HUES48 (cell line): ENCODE data around the gene CROT.
A peak's percentile ranks its signal among the peaks of the same experiment; 100 is the strongest.

Experiments used
- H3K27ac ChIP-seq: one replicate; pipeline ENCODE4 v1.7.0; 2013; ENCODE audit warnings: low read depth, low read length, inconsistent platforms
- H3K27me3 ChIP-seq: 2 replicates; pipeline ENCODE4 v1.6.1; 2013; ENCODE audit warnings: mild to moderate bottlenecking, low read length; ENCODE audit not compliant: control insufficient read depth, insufficient read depth
- H3K36me3 ChIP-seq: 2 replicates; pipeline ENCODE4 v1.6.1; 2013; ENCODE audit warnings: low read length; ENCODE audit not compliant: control insufficient read depth, insufficient read depth
- H3K4me1 ChIP-seq: 2 replicates; pipeline ENCODE4 v1.6.1; 2013; ENCODE audit warnings: mild to moderate bottlenecking, low read length; ENCODE audit not compliant: control insufficient read depth, insufficient read depth
- H3K4me3 ChIP-seq: 2 replicates; pipeline ENCODE4 v1.5.1; 2013; ENCODE audit warnings: mild to moderate bottlenecking, low read depth, low read length
- H3K9ac ChIP-seq: 2 replicates; pipeline ENCODE4 v1.6.1; 2013; ENCODE audit warnings: mild to moderate bottlenecking, low read depth, low read length, moderate library complexity
- H3K9me3 ChIP-seq: 2 replicates; pipeline ENCODE4 v1.6.1; 2013; ENCODE audit warnings: low read length; ENCODE audit not compliant: control insufficient read depth, insufficient read depth

Gene CROT

DNA sequence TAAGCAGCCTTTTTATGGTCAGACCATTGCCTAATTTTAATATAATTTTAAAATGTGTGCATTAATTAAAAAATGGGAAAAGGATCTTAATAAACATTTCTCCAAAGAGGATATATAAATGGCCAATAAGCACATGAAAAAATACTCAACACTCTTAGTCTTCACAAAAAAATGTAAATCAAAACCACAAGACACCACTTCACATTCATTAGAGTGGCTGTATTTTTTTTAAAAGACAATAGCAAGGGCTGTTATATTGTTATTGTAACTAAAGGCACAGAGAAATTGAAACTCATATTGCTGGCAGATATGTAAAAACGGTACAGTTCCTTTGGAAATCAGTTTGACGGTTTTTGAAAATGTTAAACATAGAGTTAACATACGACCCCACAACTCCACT is 3.2 kb upstream of the CROT start:
- Histone ChIP-seq H3K36me3 (no peaks in the 10 kb centered on the region), H3K4me3 (peak overlapping the region; percentile 13; the same call in 1 of the 2 replicates), H3K9me3 (no peaks in the 10 kb centered on the region), H3K27ac (no peak overlapping the region), H3K27me3 (no peaks in the 10 kb centered on the region), H3K4me1 (peaks cover 30% of the 10 kb centered on the region), H3K9ac (no peak overlapping the region)

DNA sequence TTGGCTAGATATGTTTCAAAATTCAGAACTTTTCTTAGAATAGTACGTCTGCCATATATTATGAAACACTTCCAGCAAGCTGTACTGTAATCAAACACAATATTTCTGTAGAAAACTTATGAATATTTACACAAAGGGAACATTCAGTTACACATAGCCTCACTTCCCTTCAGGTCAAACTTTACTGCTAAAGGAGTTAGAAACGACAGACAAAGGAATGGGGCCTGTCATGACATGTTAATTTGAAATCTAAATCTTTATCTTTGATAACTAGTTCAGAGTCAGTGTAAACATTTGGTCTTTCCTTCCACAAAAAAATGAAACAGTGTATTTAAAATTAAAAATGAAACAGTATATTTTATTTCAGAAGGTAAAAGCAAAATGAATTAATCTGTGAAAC is 1.0 kb upstream of the CROT start:
- Histone ChIP-seq H3K36me3 (peaks cover 11% of the 10 kb centered on the region), H3K4me1 (peaks cover 30% of the 10 kb centered on the region), H3K9me3 (no peaks in the 10 kb centered on the region), H3K4me3 (peak overlapping the region; percentile 89), H3K9ac (no peak overlapping the region), H3K27me3 (no peaks in the 10 kb centered on the region), H3K27ac (no peak overlapping the region)

DNA sequence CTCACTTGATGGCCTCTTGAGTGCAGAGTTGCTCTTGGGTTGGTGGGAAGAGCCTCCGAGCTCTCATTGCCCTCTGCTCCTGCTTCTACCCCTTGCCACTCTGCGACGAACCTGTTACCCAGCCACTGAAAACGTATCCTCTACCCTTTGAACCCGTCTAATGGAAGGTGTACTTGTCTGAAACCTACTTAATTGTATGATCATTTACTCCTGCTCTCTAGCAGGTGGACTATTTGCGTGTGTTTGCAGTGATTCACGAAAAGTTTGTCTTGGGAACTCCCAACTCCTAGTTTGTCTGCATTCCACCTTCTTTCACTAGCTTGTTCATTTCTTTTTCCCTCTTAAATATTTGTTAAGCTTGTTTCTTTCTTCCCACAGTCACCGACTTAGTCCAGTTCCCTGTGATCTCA is 503 bp downstream of the CROT start:
- peaks cover 26% of the 10 kb centered on the region for H3K36me3 ChIP-seq
- no peaks in the 10 kb centered on the region for H3K27me3 ChIP-seq
- H3K9me3 ChIP-seq, result 0 out of 2 replicates have a peak, but pooled peaks cover 8% of the 10 kb centered on the region
- peak overlapping the region; percentile 89 for H3K4me3 ChIP-seq
- peak overlapping the region; percentile 42 for H3K27ac ChIP-seq
- peaks cover 30% of the 10 kb centered on the region for H3K4me1 ChIP-seq
- H3K9ac ChIP-seq, result no peak overlapping the region

DNA sequence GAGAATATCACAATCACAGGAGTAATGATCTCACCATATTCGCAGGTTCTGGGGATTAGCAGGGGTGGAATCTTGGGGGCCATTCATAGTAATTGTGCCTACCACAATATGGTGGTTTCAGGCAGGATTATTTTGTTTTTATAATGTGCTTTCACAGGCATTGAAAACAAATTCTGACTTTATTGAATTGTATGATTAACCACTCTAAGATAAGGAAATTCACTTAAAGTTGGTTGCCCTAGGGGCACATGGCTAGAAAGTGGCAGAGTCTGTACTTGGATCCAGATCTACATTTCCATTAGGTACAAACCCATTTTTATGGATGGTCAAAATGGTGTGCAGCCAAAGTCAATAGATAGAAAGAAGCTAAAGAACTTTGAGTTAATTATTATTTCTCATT is 1.7 kb downstream of the CROT start:
- Histone ChIP-seq H3K4me1 (peaks cover 21% of the 10 kb centered on the region), H3K9me3 (peaks cover 12% of the 10 kb centered on the region; the same call in 1 of the 2 replicates), H3K27me3 (no peaks in the 10 kb centered on the region), H3K27ac (no peak overlapping the region), H3K4me3 (no peak overlapping the region), H3K36me3 (peaks cover 35% of the 10 kb centered on the region), H3K9ac (no peak overlapping the region)

DNA sequence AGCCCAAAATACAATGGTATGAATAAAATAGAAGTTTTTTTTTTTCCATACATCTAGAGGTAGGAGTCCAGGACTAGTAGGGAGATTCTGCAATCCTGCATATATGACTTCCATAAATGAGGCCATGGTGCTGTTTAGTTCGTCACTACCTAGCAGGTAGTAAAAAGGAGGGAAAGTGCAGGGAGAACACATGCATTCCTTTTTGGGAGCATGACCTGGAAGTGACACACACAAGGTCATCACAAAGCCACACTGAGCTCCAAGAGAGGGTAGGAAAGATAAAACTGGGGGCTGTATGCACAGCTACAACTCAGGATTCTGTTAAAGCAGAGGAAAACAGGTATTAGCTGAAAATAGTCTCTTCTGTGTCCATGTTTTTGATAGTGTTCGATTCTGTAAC is 2.2 kb downstream of the CROT start:
- H3K27ac ChIP-seq, result no peak overlapping the region
- H3K27me3 ChIP-seq, result no peaks in the 10 kb centered on the region
- peaks cover 15% of the 10 kb centered on the region for H3K9me3 ChIP-seq
- H3K9ac ChIP-seq, result no peak overlapping the region
- H3K4me1 ChIP-seq, result peaks cover 17% of the 10 kb centered on the region
- no peak overlapping the region for H3K4me3 ChIP-seq
- peaks cover 35% of the 10 kb centered on the region for H3K36me3 ChIP-seq

DNA sequence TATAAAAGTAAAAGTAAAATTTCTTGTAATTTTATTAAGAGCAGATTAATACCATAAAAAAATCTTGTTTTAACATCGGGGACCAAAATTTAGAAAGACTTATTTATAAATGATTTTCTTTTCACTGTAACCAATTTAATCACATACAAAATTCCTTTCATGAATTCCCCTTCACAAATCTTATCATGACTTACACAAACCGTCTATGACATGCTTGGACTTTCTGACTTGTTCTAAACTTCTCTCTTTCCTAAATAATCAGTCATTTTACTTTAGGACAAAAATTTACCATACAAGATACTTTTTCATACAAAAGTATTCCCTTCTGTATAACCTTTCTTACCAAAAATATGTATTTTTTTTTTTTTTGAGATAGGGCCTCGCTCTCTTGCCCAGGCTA is 9.3 kb downstream of the CROT start:
- H3K9me3 ChIP-seq, result peaks cover 63% of the 10 kb centered on the region
- H3K27me3 ChIP-seq, result no peaks in the 10 kb centered on the region
- H3K9ac ChIP-seq, result no peak overlapping the region
- peaks cover 34% of the 10 kb centered on the region for H3K36me3 ChIP-seq
- 0 out of 2 replicates have a peak overlapping the region, but pooled peaks have one; percentile 21 for H3K4me3 ChIP-seq
- no peak overlapping the region for H3K27ac ChIP-seq
- no peaks in the 10 kb centered on the region for H3K4me1 ChIP-seq

DNA sequence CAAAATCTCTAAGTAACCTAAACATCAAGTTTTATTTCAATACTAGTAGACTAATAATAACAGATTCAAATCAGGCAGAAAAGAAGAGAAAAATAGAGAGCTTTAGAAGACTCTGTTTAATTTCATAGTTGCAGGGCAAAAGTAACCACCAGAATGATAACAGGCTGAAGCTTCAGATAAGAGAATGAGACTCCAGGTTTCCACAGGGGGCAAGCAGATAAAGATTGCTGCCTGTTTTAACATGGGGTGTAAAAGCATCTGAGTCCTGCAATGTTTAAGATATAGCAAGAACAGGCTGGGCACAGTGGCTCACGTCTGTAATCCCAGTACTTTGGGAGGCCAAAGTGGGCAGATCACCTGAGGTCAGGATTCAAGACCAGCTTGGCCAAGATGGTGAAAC is 11.0 kb downstream of the CROT start:
- no peaks in the 10 kb centered on the region for H3K4me1 ChIP-seq
- H3K27me3 ChIP-seq, result no peaks in the 10 kb centered on the region
- H3K9ac ChIP-seq, result no peak overlapping the region
- no peak overlapping the region for H3K27ac ChIP-seq
- H3K4me3 ChIP-seq, result no peak overlapping the region
- peaks cover 54% of the 10 kb centered on the region for H3K9me3 ChIP-seq
- H3K36me3 ChIP-seq, result peaks cover 22% of the 10 kb centered on the region; the same call in 1 of the 2 replicates

DNA sequence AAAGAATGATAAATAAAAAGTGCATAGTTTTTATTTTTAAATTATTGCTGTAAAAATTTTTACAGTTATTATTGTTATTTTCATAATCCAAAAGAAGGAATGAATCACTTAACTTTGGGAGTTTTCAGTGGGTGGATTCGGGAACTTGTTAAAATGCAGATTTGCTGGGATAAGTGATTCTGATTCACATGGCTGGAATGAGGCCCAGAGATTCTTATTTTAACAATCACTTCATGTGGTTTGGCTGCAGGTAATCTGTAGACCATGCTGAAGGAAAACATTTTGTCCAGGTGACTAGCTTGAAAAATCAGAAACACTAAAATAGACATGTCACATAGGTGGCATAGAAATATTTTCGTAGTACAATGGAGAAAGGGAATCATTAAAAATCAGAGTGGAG is 13.9 kb downstream of the CROT start:
- Histone ChIP-seq H3K9me3 (peaks cover 31% of the 10 kb centered on the region), H3K36me3 (peaks cover 16% of the 10 kb centered on the region; the same call in 1 of the 2 replicates), H3K27me3 (no peaks in the 10 kb centered on the region), H3K9ac (no peak overlapping the region), H3K4me3 (no peak overlapping the region), H3K27ac (no peak overlapping the region), H3K4me1 (no peaks in the 10 kb centered on the region)

DNA sequence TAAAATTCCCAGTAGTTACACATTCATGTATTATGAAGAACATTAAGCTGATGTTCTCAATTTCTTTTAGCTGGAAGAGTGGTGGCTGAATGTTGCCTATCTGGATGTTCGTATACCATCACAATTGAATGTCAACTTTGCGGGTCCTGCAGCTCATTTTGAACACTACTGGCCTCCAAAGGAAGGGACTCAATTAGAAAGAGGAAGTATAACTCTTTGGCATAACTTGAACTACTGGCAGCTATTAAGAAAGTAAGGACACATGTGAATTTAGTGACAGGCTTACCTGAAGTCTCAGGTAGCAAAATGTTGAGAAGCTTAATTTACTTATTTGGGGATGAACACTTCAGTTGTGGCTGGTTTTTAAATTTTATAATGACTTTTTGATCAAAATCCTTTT is 15.9 kb downstream of the CROT start:
- Histone ChIP-seq H3K4me1 (no peaks in the 10 kb centered on the region), H3K36me3 (peaks cover 12% of the 10 kb centered on the region; the same call in 1 of the 2 replicates), H3K27me3 (no peaks in the 10 kb centered on the region), H3K9ac (no peak overlapping the region), H3K4me3 (no peak overlapping the region), H3K27ac (no peak overlapping the region), H3K9me3 (peaks cover 14% of the 10 kb centered on the region)

DNA sequence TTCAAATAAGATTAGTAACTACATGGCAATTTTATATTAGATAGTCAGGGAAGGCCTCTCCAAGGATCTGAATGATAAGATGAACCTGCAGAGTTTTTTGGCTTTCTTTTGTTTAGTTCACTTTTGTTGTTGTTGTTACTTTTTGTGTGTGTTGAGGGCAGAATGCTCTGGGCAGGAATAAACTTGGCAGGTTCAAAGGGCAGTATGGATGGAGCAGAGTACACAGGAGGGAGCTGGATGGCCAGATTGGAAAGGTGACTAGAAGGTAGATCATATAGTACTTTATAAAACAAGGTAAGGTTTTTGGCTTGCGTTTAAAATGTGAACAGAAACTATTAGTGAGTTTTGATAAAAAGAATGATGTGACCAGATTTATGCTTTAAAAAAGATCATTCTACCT is 17.9 kb downstream of the CROT start:
- Histone ChIP-seq H3K9ac (no peak overlapping the region), H3K27ac (no peak overlapping the region), H3K4me1 (no peaks in the 10 kb centered on the region), H3K9me3 (no peaks in the 10 kb centered on the region), H3K36me3 (0 out of 2 replicates have a peak, but pooled peaks cover 2% of the 10 kb centered on the region), H3K27me3 (no peaks in the 10 kb centered on the region), H3K4me3 (no peak overlapping the region)

DNA sequence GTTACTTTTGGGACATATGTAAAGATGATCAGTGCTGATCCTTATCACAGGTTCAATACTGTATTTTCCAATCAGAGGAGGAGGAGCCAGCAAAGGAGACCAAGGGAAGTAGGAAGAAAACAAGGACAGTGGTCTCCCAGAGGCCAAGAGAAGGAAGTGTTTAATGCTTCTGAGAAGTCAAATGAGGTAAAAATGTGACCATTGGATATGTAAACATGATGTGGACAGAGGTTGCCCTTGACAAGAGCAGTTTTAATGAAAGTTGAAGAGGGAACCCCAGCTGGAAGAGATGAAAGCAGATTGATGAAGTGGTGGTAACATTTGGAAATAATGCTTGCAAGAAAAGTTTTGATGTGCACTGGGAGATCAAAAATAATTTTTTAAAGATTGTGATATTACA is 18.8 kb downstream of the CROT start:
- Histone ChIP-seq H3K27me3 (no peaks in the 10 kb centered on the region), H3K36me3 (0 out of 2 replicates have a peak, but pooled peaks cover 2% of the 10 kb centered on the region)

DNA sequence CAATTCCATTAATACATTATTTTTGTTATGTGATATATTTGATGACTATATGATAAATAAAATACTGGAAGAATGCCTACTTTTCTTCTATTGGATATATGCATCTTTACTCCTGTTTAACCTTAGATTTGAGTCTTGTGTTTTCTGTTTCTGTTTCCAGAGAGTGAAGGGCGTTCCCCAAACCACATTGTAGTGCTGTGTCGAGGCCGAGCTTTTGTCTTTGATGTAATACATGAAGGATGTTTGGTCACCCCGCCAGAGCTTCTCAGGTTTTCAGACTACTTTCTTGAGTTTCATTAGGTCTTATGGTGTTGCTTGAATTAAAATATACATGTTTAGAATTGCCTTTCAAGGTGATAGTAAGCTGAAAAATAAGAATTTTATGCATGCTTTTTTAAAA is 23.8 kb downstream of the CROT start:
- Histone ChIP-seq H3K27ac (no peak overlapping the region), H3K27me3 (no peaks in the 10 kb centered on the region), H3K4me1 (no peaks in the 10 kb centered on the region), H3K4me3 (no peak overlapping the region), H3K9ac (no peak overlapping the region), H3K36me3 (0 out of 2 replicates have a peak, but pooled peaks cover 5% of the 10 kb centered on the region), H3K9me3 (no peaks in the 10 kb centered on the region)

More for the DNA sequence above, 18.8 kb downstream of the CROT start:
- no peaks in the 10 kb centered on the region for H3K4me1 ChIP-seq
- H3K4me3 ChIP-seq, result no peak overlapping the region
- no peak overlapping the region for H3K9ac ChIP-seq
- H3K9me3 ChIP-seq, result no peaks in the 10 kb centered on the region
- no peak overlapping the region for H3K27ac ChIP-seq
